Loucy (cell line): ENCODE data around the gene PPP1R13B.

Experiments
- CTCF ChIP-seq: fragments of 200-600 bp; sonication (generic); conservative IDR thresholded peaks from 2 replicates; pipeline ENCODE4 v1.5.1; 2014; ENCODE audit warnings: mild to moderate bottlenecking, antibody characterized with exemption, low read length
- EZH2phosphoT487 ChIP-seq: fragments of 200-600 bp; IDR thresholded peaks from 2 replicates; pipeline ENCODE4 v1.6.1; 2018; ENCODE audit warnings: antibody characterized with exemption, mild to moderate bottlenecking, moderate library complexity, borderline replicate concordance

GRCh38 chr14:103738701-103739451, 108.5 kb downstream of the PPP1R13B start:
- no peak for TF ChIP-seq CTCF
- TF ChIP-seq EZH2phosphoT487 = no peak
